Calu3 (cell line): ENCODE measurements around the gene SSC4D. TPM values are rescaled to one million over a fixed set of nuclear protein-coding genes. Genes with fewer than 3 reads are reported as not detected.

ENCODE experiments used
- BruUV-seq: library from RNA; stranded (reverse); fragments of 400-500 nt; replicated peaks from 2 replicates; lab custom pipeline; 2021; lab: Mats Ljungman, UMichigan
- CTCF ChIA-PET: fragments of 300-600 bp; sonication (Branson Sonifier 250); formaldehyde crosslinking; loops from one replicate; lab custom pipeline; 2022; ENCODE audit warnings: antibody characterized with exemption; lab: Charles Lee
- DNase-seq: peaks from one replicate; pipeline ENCODE4 v3.0.0; 2022
- H3K27ac Mint-ChIP-seq: one replicate; pipeline ENCODE4 v1.8.0; 2022; ENCODE audit warnings: mixed read lengths; ENCODE audit not compliant: unreplicated experiment
- H3K27me3 Mint-ChIP-seq: one replicate; pipeline ENCODE4 v1.8.0; 2022; ENCODE audit warnings: mixed read lengths; ENCODE audit not compliant: unreplicated experiment
- H3K36me3 Mint-ChIP-seq: one replicate; pipeline ENCODE4 v1.8.0; 2022; ENCODE audit warnings: mild to moderate bottlenecking, moderate library complexity, mixed read lengths; ENCODE audit not compliant: insufficient read depth, unreplicated experiment
- H3K4me1 Mint-ChIP-seq: one replicate; pipeline ENCODE4 v1.8.0; 2022; ENCODE audit warnings: mild to moderate bottlenecking, low read depth, mixed read lengths; ENCODE audit not compliant: unreplicated experiment
- H3K4me3 Mint-ChIP-seq: one replicate; pipeline ENCODE4 v1.8.0; 2022; ENCODE audit warnings: mild to moderate bottlenecking, low read depth, moderate library complexity, mixed read lengths; ENCODE audit not compliant: unreplicated experiment
- H3K9me3 Mint-ChIP-seq: one replicate; pipeline ENCODE4 v1.8.0; 2022; ENCODE audit warnings: low read depth, mixed read lengths; ENCODE audit not compliant: unreplicated experiment
- CTCF ChIP-seq: fragments of 200-600 bp; IDR thresholded peaks from one replicate; pipeline ENCODE4 v1.8.0; 2022; ENCODE audit warnings: antibody characterized with exemption; ENCODE audit not compliant: unreplicated experiment
- intact Hi-C: fragments of 100-400 bp; cut with micrococcal nuclease; formaldehyde crosslinking; loops from one replicate; pipeline ENCODE4 v1.10.0; 2022; ENCODE audit not compliant: unreplicated experiment
- total RNA-seq: library from RNA; stranded (reverse); gene quantifications from 2 replicates; pipeline ENCODE4 v1.2.3, GENCODE V29; 2022

SSC4D gene
- total RNA-seq, 1 experiment from 2014 or later: not detected

- Mint-ChIP-seq H3K4me1 (peaks cover 20% of the 10 kb centered on the region), H3K4me3 (no peak overlapping the region), H3K27ac (no peak overlapping the region), H3K9me3 (peaks cover 2% of the 10 kb centered on the region), H3K36me3 (no peaks in the 10 kb centered on the region), H3K27me3 (no peaks in the 10 kb centered on the region)
- TF ChIP-seq CTCF: no peak
- BruUV-seq: no TSS peak
- intact Hi-C loops: no loop called here
- DNase-seq: no peak
- CTCF ChIA-PET: interaction anchor here (1.3 kb wide), 1 partner anchor 17 kb away, joined by 3 read pairs; no protein-coding TSS in a partner anchor
These were observed 32.1 kb downstream of the SSC4D start for GRCh38 chr7:76377186-76377918.

DNA sequence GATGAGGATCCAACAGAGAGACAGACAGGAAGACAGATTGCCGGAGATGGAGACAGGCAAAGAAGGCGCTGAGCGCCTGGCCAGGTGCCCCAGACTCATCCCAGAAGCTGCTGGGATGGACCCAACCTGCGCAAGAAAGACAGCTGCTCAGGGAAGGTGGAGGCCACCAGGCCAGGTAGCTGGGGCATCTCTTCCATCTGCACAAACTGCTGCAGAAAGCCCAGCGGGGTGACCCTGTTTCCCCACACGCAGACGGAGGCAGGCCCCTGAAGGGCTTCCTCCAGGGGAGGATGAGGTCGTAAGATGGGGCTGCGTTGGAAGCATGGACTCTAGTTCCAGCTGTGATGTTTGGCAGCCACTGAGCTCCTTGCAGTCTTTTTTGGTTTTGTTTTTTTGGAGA is 34.2 kb downstream of the SSC4D start:
- peaks cover 20% of the 10 kb centered on the region for H3K4me1 Mint-ChIP-seq
- H3K4me3 Mint-ChIP-seq: no peak overlapping the region
- H3K36me3 Mint-ChIP-seq: no peaks in the 10 kb centered on the region
- peaks cover 2% of the 10 kb centered on the region for H3K9me3 Mint-ChIP-seq
- TF ChIP-seq CTCF: no peak
- H3K27me3 Mint-ChIP-seq: no peaks in the 10 kb centered on the region
- no peak for DNase-seq
- intact Hi-C loops: no loop called here
- CTCF ChIA-PET: no interaction called here
- H3K27ac Mint-ChIP-seq: no peak overlapping the region
- no TSS peak for BruUV-seq

GRCh38 chr7:76372984-76373833 is 36.3 kb downstream of the SSC4D start:
- H3K36me3 Mint-ChIP-seq: no peaks in the 10 kb centered on the region
- intact Hi-C loops: no loop called here
- peak overlapping the region; percentile 75 for H3K27ac Mint-ChIP-seq
- H3K4me1 Mint-ChIP-seq: peaks cover 18% of the 10 kb centered on the region
- no peak for TF ChIP-seq CTCF
- CTCF ChIA-PET: no interaction called here
- DNase-seq: no peak
- no TSS peak for BruUV-seq
- no peak overlapping the region for H3K4me3 Mint-ChIP-seq
- no peaks in the 10 kb centered on the region for H3K27me3 Mint-ChIP-seq
- H3K9me3 Mint-ChIP-seq: peaks cover 2% of the 10 kb centered on the region

GRCh38 chr7:76371396-76371795 is 38.1 kb downstream of the SSC4D start:
- TF ChIP-seq CTCF: no peak
- H3K27ac Mint-ChIP-seq: no peak overlapping the region
- no peak for DNase-seq
- intact Hi-C loops: no loop called here
- CTCF ChIA-PET: no interaction called here
- no peak overlapping the region for H3K4me3 Mint-ChIP-seq
- peaks cover 13% of the 10 kb centered on the region for H3K4me1 Mint-ChIP-seq
- H3K27me3 Mint-ChIP-seq: no peaks in the 10 kb centered on the region
- H3K9me3 Mint-ChIP-seq: peaks cover 2% of the 10 kb centered on the region
- no peaks in the 10 kb centered on the region for H3K36me3 Mint-ChIP-seq
- no TSS peak for BruUV-seq
